GM18508 (cell line): Measurements from ENCODE around the gene GNAS.
"Not testable (repeated sequence)": the region's sequence is repeated elsewhere in the genome, so short reads cannot be mapped to it uniquely, and the experiment has no call there.

Source experiments
- ATAC-seq: cut with Tn5 transposase; IDR thresholded peaks from one replicate; pipeline ENCODE4 v1.9.1; 2021; ENCODE audit warnings: moderate number of reproducible peaks; ENCODE audit not compliant: insufficient read depth, unreplicated experiment

GNAS gene

GRCh38 chr20:58852543-58853271, at the start of gene GNAS:
TSS of gene GNAS (plus strand) at chr20:58852716.
- ATAC-seq: no peak

- ATAC-seq: no peak
Measured at GRCh38 chr20:58803533-58803932, 49.0 kb upstream of the GNAS start.

- no peak for ATAC-seq
Measured at GRCh38 chr20:58807801-58808200, 44.7 kb upstream of the GNAS start.

- no peak for ATAC-seq
Measured at GRCh38 chr20:58808271-58809046, 44.1 kb upstream of the GNAS start.

- no peak for ATAC-seq
Measured at GRCh38 chr20:58810116-58810878, 42.2 kb upstream of the GNAS start.

GRCh38 chr20:58810879-58811250, 41.7 kb upstream of the GNAS start:
- no peak for ATAC-seq

- no peak for ATAC-seq
Measured at GRCh38 chr20:58811334-58811733, 41.2 kb upstream of the GNAS start.

GRCh38 chr20:58813369-58813768, 39.1 kb upstream of the GNAS start:
- ATAC-seq: no peak

- no peak for ATAC-seq
Measured at GRCh38 chr20:58815448-58815847, 37.1 kb upstream of the GNAS start.

GRCh38 chr20:58816051-58816450, 36.5 kb upstream of the GNAS start:
- ATAC-seq: no peak

GRCh38 chr20:58816957-58817651, 35.4 kb upstream of the GNAS start:
- no peak for ATAC-seq

GRCh38 chr20:58817748-58818147, 34.8 kb upstream of the GNAS start:
- no peak for ATAC-seq

- no peak for ATAC-seq
Measured at GRCh38 chr20:58818586-58819285, 33.8 kb upstream of the GNAS start.

GRCh38 chr20:58819921-58820320, 32.6 kb upstream of the GNAS start:
- ATAC-seq: no peak

GRCh38 chr20:58820515-58820914, 32.0 kb upstream of the GNAS start:
- not testable (repeated sequence) for ATAC-seq

- ATAC-seq: no peak
Measured at GRCh38 chr20:58822149-58822548, 30.4 kb upstream of the GNAS start.

- no peak for ATAC-seq
Measured at GRCh38 chr20:58822748-58823730, 29.5 kb upstream of the GNAS start.

- ATAC-seq: no peak
Measured at GRCh38 chr20:58824843-58825242, 27.7 kb upstream of the GNAS start.

- ATAC-seq: no peak
Measured at GRCh38 chr20:58825450-58825849, 27.1 kb upstream of the GNAS start.
